ENCODE measurements around the gene NT5DC1.

Gene NT5DC1

DNA sequence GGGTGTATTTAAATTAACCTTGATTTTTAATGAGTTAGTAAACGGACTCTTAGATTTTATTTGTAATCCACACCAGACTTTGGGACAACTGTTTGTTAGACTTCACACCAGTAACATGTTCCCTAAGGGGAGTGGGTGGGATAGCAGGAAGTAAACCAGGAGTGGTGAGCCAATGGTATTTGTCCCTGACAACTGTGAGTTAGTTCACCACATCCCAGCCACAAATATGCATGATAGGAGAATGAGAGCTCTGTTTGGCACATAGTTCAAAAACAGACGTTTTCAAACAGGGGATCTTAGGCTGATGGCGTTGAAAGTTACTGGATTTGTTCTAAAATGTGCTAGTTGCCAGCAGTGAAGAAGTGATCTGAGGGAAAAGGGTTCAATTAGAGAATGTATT, 44.0 kb downstream of the NT5DC1 start:
- no peak for DNase-seq

DNA sequence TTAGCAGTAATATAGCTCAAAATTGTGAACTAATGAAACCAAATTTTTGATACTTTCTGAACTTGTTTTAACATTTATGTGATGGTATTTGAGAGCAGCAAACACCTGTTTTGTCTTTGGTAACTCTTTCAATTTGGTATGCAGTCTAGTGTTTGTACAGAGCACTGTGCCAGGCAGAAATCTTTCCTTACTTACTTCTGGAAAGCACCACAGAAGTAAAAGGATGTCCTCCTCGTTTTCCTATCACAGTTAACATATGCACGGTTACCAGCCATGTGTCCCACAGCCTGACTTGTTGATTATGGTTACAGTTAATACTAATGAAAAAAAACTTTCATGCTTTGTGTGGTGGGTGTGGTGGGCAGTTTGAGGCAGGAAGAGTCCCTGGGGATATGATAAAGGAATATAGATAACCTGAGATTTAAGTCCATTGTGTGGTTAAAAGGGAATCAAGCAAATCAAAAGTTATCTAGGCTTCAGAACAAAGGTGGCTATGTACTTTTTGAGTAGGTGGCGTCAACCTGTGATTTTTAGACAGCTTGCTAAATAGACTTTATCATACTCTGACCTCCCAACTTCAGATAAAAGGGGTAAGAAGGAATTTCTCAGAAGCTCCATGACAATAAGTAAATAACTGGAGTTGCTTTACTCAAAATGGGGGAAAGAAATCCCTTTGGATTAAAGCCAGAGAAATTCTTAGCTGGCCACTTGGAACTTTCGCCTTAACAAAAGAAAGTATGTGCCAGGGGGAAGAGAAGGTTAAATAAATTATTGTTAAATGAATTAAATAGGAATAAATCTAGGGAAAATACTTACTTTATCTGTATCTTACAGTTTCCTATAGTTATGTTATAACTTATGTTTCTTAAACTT, 45.4 kb downstream of the NT5DC1 start:
- DNase-seq: no peak

GRCh38 chr6:116152620-116153019, 52.0 kb downstream of the NT5DC1 start:
- DNase-seq: no peak

GRCh38 chr6:116154887-116155286, 54.2 kb downstream of the NT5DC1 start:
- no peak for DNase-seq

DNA sequence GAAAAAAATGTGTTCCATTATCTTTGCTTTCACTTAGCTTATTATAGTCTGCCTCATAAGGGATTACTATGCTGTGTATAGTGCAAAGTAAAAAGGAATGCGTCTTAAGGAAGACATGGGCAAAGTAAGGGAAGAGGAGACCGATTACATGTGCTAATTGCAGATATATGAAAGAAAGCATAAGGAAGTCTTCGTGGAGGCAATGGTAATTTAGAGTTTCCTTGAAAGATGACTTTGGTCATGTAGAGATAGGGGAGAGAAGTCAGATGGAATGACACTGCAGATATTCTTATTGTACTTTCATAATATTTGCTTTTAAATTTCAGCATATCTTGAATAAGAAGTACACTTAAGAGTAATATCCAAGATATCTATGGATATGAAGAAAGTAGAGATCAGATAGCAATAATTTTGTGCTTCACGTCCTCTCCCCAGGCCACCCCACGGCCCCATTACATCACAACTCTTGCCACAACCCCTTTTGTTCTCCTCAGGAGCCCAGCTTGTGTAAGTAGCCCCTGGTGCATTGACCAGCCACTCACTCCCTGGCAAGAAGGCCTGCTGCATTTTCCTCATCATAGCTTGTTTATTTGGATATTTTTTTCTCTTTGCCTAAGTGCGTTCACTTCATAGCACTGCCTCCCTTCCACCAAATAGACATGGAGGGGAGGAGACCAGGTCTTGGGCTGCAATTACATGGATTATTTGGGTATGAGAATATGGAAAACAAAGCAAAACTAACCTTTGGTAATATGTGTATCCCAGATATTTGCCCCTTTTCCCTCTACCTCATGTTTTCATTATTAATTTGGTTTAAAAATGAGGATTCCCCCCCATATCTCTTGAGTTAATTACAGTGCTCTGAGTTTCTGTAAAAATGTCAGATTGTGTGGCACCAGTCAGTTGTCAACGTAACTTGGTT, 56.0 kb downstream of the NT5DC1 start:
- no peak for DNase-seq

- DNase-seq: no peak
These were observed 56.7 kb downstream of the NT5DC1 start for GRCh38 chr6:116157391-116157790.

DNA sequence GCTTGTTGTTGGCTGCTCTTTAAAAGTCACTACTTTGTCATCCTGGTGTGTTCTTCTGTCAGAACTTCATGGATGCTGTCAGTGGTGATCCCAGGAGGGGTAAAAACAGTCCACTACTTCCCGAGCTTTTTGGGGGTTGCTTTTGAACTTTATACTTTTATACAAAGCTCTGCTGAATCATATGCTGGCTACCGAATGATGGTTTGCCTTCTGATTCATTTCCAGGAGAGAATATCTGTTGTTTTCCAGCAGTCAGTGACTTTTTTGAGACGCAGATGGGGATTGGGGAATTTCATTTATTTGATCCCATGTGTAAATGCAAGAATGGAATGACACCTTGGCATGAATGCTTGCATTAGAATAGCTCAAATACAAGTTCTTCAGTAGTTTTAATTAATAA, 58.0 kb downstream of the NT5DC1 start:
- no peak for DNase-seq

DNA sequence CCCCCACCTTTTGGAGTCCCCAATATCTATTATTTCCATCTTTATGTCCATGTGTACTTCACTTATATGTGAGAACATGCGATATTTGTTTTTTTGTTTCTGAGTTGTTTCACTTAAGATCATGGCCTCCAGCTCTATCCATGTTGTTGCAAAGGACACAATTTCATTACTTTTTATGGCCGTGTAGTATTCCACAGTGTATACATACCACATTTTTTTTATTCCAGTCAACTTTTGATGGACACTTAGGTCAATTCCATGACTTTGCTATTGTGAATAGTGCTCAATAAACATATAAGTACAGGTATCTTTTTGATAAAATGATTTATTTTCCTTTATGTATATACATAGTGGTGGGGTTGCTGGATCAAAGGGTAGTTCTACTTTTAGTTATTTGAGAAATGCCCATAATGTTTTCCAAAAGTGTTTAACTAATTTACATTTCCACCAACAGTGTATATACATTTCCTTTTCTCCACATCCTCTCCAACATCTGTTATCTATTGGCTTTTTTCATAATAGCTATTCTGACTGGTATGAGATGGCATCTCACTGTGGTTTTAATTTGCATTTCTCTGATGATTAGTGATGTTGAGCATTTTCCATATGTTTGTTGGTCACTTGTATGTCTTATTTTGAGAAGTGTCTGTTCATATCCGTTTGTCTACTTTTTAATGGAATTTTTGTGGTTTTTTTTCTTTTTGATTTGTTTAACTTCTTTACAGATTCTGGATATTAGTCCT, 59.3 kb downstream of the NT5DC1 start:
- no peak for DNase-seq

DNA sequence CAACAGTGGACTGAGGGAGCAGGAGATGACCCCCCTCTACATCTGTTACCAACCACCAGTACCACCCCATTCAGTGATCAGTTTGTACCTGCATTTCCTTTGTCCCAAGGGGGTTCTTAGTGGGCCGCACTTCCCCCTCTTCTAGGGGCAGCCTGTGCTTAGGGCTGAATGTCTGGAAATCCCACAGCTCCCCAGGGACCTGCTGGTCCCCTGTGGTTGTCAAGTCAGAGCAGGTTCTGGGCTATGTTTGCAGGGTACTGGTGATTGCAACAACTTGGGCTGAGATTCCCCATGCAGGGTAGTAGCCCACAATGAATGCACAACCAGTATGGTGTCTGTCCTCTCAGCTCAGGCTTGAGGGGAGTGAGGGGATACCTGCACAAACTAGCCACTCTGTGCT, 64.9 kb downstream of the NT5DC1 start:
- no peak for DNase-seq

- no peak for DNase-seq
These were observed 65.7 kb downstream of the NT5DC1 start for GRCh38 chr6:116166369-116166768.

DNA sequence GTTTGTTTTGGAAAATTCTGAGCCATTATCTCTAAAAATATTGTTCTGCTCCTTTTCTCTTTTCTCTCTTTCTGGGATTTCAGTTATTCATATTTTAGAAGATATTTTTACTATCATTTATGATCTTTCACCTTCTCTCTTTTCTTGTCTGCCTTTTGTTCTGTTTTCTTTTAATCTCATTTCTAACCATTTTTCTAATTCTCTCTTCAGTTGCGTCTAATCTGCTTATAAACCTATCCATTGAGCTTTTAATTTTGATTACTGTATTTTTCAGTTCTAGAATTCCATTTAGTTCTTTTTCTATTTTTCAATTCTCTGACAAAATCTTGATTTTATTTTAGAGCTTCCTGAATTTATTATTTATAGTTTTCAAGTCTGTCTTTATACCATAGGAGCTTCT, 67.5 kb downstream of the NT5DC1 start:
- no peak for DNase-seq

GRCh38 chr6:116169880-116170279, 69.2 kb downstream of the NT5DC1 start:
- no peak for DNase-seq

DNA sequence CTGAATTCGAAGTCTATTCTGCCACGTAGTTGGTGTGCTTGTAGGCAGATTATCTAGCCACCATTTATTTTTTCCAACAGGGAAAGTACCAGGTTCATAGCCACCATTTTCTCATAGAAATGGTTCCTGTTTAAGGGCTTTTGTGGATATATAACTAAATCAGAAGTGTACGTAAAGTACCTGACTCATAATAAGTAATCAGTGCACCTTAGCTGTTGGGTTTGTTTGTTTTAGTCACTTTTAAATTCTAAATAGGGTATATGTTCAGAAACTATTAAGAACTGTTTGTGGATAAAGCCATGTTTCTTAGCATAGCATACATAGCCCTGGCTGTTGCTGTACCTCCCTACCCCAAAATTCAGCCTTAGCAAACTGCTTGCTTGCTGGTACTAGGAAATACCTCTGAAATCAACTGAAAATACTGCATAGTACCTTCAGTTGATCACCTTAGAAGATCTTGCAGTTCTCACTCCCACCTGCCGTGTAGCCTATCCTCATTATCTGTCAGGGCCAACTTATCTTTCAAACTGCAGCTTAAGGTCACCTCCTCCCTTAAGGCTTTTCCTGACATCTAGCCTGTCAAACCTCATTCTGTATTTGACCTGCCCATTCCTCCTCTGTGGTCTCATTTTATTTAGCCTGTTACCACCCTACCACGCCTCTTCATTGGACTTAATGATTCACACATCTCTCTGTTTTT, 69.9 kb downstream of the NT5DC1 start:
- DNase-seq: no peak

GRCh38 chr6:116173928-116174327, 73.3 kb downstream of the NT5DC1 start:
- no peak for DNase-seq

DNA sequence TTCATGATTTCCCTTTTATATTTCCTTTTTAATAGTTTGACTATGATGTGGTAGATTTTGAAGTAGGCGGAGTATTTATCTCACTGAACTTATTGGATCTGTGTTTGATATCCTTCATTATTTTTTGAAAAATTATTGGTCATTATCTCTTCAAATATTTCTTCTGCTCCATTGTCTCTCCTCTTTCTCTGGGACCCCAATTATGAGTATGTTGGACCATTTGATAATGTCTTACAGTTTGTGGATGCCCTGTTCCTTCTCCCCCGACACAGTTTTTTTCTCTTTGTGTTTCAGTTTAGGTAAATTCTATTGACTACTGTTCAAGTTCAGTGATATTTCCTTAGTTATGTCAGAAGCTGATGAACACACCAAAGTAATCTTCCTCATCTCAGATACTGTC, 74.7 kb downstream of the NT5DC1 start:
- no peak for DNase-seq

DNA sequence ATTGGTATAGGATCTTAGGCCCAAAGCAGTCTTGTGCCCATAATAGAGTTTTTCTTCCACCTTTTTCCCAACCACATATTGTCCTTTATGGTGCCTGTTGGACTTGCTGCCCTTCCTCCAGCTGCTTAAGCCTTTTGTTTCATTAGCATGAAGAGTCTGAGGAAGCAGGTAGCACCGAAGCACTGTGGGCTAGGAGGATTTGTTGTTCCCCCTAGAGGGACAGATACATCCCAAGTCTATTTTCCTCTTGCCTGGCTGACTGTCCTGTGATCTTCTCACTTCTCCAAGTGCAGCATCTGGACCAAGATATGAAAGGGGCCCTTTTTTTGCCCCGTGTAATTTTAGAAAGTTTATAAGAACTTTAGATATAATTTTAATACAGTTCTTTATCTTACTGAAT, 75.9 kb downstream of the NT5DC1 start:
- DNase-seq: no peak

DNA sequence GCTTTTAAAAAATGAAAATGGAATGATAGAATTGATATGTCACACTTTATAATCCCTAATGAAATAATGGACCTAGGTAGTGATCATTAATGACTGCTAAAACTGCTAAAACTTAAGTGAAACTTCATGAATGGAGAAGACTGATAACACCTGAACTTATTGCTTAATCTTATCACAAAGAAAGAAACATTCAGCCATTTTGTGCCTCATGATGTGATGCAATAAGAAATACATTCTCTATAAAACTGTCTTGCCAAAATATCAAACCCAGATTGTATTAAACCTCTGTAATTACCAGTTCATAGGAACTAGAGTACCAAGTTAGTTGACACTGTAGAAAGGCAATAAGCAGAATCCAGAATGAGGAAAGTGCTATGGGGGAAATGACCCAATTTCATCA, 79.7 kb downstream of the NT5DC1 start:
- DNase-seq: no peak

DNA sequence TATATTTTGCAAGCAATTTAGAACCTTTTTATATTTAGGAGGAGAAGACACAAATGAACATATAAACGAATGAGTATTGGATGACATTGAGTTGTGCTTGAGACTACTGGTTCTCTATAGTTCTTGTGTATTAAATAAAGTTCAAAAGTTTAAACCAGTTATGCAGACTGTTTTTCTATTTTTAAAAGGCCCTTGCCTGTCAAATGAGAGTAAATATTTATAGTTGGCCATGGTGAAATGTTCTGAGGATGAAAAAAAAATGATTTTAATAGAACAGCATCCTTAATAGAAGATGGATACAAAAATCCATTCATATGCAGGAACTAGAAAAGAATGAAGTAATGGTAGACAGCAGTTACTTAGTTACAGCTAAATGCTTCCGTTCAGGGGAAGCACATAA, 88.8 kb downstream of the NT5DC1 start:
- no peak for DNase-seq

DNA sequence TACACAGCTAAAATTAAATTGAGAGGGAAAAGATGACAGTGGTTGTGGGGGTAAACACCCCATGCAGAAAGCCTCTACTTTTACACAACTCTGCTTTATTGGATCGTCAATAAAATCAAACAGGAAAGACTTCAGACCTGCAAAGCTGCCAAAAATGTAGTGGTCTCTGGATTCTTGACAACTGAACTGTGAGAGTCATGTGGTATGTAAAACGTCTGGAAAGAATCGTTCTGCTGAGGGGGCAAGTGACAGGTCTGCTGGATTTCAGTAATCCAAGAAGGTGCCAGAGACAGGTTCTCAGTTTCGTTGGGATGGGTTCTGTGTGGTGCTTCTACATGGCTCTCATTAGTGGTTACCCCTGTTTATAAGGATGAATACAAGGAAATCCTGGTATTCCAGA, 89.9 kb downstream of the NT5DC1 start:
- DNase-seq: no peak

DNA sequence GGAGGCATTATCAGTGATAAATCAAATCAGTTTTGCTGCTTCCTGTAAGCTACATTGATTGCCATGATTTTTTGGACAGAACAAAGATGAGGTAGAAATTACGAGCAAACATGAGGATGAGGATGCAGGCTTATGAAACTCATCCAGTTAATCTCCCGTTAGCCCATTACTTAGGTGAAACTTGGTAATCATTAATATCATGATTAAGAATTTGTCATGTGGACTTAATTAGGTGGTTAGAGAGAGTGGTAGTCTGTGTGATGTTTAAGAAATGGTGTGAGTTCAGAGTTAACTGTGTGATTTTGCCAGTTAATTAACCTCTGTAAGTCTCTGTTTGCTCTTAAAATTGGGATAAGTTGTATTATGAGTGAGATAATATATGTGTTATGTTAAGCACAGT, 91.2 kb downstream of the NT5DC1 start:
- DNase-seq: no peak

GRCh38 chr6:116192786-116193185, 92.1 kb downstream of the NT5DC1 start:
- DNase-seq: no peak

GRCh38 chr6:116196841-116197240, 96.2 kb downstream of the NT5DC1 start:
- DNase-seq: no peak

Data from T-helper 9 cell (primary cell).